ENCODE results near the gene NCAPH2. TPM values are rescaled to one million over a fixed set of nuclear protein-coding genes. Genes with fewer than 3 reads are reported as not detected.

The NCAPH2 gene
- total and polyA plus RNA-seq, 2 donors from 2014 or later = 31.4 to 41.5 TPM

DNA sequence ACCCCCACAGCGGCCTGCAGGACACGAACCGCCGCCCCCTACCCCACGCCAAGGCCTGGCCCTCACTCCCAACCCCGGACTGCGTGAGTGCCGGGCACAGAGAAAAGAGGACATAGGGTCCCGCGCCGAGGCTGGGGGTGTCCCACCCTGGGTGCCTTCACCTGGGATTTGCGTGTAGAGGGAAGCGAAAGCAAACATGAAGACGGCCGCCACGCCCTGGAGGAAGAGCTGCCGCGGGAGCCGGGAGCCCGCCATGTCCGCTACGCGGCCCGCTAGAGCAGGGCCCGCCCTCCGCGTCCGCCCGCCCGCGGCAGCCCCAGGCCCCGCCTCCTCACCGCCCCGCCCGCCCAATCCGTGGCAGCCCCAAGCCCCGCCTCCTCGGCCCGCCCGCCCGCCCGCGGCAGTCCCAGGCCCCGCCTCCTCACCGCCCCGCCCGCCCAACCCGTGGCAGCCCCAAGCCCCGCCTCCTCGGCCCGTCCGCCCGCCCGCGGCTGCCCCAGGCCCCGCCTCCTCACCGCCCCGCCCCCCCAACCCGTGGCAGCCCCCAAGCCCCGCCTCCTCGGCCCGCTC, 518 bp upstream of the NCAPH2 start, which contains the start of gene LMF2:
Gene LMF2, minus strand, starts transcription at position 282 of the 570 bp plus-strand sequence. Its CDS starts 27 bp downstream, at position 255.
- H3K4me3 ChIP-seq (ENCODE audit: low read length in 3 of 3) = peak within 1 kb of the TSS; percentile 73 to 83 (median 78)
- H3K4me1 ChIP-seq (ENCODE audit: control insufficient read depth in 2 of 3, insufficient read depth in 2 of 3, low read depth in 1 of 3, low read length in 3 of 3) = peaks cover 2 to 13% (median 13%) of the 10 kb centered on the region in 3 donors
- TF ChIP-seq, protein P1, sequence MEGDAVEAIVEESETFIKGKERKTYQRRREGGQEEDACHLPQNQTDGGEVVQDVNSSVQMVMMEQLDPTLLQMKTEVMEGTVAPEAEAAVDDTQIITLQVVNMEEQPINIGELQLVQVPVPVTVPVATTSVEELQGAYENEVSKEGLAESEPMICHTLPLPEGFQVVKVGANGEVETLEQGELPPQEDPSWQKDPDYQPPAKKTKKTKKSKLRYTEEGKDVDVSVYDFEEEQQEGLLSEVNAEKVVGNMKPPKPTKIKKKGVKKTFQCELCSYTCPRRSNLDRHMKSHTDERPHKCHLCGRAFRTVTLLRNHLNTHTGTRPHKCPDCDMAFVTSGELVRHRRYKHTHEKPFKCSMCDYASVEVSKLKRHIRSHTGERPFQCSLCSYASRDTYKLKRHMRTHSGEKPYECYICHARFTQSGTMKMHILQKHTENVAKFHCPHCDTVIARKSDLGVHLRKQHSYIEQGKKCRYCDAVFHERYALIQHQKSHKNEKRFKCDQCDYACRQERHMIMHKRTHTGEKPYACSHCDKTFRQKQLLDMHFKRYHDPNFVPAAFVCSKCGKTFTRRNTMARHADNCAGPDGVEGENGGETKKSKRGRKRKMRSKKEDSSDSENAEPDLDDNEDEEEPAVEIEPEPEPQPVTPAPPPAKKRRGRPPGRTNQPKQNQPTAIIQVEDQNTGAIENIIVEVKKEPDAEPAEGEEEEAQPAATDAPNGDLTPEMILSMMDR (IDR thresholded peaks at IDR 0.05; ENCODE audit: borderline replicate concordance, extremely low read depth, insufficient read depth) = no peak
- peaks cover 0 to 10% (median 0%) of the 10 kb centered on the region in 3 donors for H3K36me3 ChIP-seq (ENCODE audit: control insufficient read depth in 2 of 3, insufficient read depth in 3 of 3, low read length in 3 of 3)
- H3K9ac ChIP-seq (ENCODE audit: low read length in 3 of 3) = peak within 1 kb of the TSS; percentile 62 to 74 (median 66)
- H3K27ac ChIP-seq (ENCODE audit: low read depth in 2 of 2, low read length in 2 of 2) = peak within 1 kb of the TSS; percentile 88 to 91
- intact Hi-C loops (cut with DNase I) = no loop called here
- no peaks in the 10 kb centered on the region for H3K27me3 ChIP-seq (ENCODE audit: control insufficient read depth, insufficient read depth, low read length)
- no peaks in the 10 kb centered on the region for H3K9me3 ChIP-seq (ENCODE audit: control insufficient read depth in 2 of 3, insufficient read depth in 1 of 3, low read length in 3 of 3)
- peak in 1 of 5 donors; percentile 98 for DNase-seq
- no peak for FAIRE-seq

DNA sequence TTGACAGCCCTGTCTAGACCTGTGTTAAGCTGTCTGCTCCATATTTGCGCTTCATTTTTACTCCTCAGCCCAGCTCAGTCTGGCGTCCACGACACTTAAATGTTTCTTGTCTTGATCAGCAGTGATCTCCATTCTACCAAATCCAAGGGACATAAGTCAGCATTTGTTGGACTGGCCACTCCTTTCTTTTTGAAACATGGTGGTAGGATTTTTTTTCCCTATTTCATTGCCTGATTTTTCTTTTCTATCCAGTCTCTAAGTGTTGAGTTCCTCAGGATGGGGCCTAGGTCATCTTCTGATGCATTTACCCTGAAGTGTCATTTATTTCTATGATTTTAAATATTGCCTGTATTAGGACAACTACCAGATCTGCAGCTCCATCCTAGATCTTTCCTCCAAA, 873 bp downstream of the NCAPH2 start:
- no peak for FAIRE-seq
- Histone ChIP-seq H3K4me3 (ENCODE audit: low read length in 3 of 3) (peak overlapping the region; percentile 50 to 66 (median 52)), H3K4me1 (ENCODE audit: control insufficient read depth in 2 of 3, insufficient read depth in 2 of 3, low read depth in 1 of 3, low read length in 3 of 3) (peaks cover 2 to 13% (median 13%) of the 10 kb centered on the region in 3 donors), H3K36me3 (ENCODE audit: control insufficient read depth in 2 of 3, insufficient read depth in 3 of 3, low read length in 3 of 3) (peaks cover 0 to 10% (median 0%) of the 10 kb centered on the region in 3 donors), H3K9me3 (ENCODE audit: control insufficient read depth in 2 of 3, insufficient read depth in 1 of 3, low read length in 3 of 3) (no peaks in the 10 kb centered on the region), H3K27ac (ENCODE audit: low read depth in 2 of 2, low read length in 2 of 2) (peak overlapping the region in 1 of 2 donors; percentile 41), H3K9ac (ENCODE audit: low read length in 3 of 3) (peak overlapping the region in 2 of 3 donors; percentile 20 to 67), H3K27me3 (ENCODE audit: control insufficient read depth, insufficient read depth, low read length) (no peaks in the 10 kb centered on the region)
- intact Hi-C loops (cut with DNase I) = no loop called here
- TF ChIP-seq, protein P1 (IDR thresholded peaks at IDR 0.05; ENCODE audit: borderline replicate concordance, extremely low read depth, insufficient read depth) = no peak
- DNase-seq = no peak

DNA sequence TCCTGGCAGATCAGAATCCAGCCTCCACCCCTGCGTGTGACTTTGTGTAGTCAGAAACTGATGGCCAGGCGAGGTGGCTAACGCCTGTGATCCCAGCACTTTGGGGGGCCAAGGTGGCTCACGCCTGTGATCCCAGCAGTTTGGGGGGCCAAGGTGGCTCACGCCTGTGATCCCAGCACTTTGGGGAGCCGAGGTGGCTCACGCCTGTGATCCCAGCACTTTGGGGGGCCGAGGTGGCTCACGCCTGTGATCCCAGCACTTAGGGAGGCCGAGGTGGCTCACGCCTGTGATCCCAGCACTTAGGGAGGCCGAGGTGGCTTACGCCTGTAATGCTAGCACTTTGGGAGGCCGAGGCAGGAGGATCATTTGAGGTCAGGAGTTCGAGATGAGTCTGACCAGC, 5.2 kb downstream of the NCAPH2 start:
- DNase-seq (no peak), FAIRE-seq (no peak)
- no peak overlapping the region for H3K4me3 ChIP-seq (ENCODE audit: low read length in 3 of 3)
- peaks cover 2 to 8% (median 7%) of the 10 kb centered on the region in 3 donors for H3K4me1 ChIP-seq (ENCODE audit: control insufficient read depth in 2 of 3, insufficient read depth in 2 of 3, low read depth in 1 of 3, low read length in 3 of 3)
- intact Hi-C loops (cut with DNase I) = no loop called here
- TF ChIP-seq, protein P1 (IDR thresholded peaks at IDR 0.05; ENCODE audit: borderline replicate concordance, extremely low read depth, insufficient read depth) = no peak
- no peak overlapping the region for H3K9ac ChIP-seq (ENCODE audit: low read length in 3 of 3)
- H3K27ac ChIP-seq (ENCODE audit: low read depth in 2 of 2, low read length in 2 of 2) = no peak overlapping the region
- peaks cover 0 to 9% (median 8%) of the 10 kb centered on the region in 3 donors for H3K36me3 ChIP-seq (ENCODE audit: control insufficient read depth in 2 of 3, insufficient read depth in 3 of 3, low read length in 3 of 3)
- no peaks in the 10 kb centered on the region for H3K27me3 ChIP-seq (ENCODE audit: control insufficient read depth, insufficient read depth, low read length)
- H3K9me3 ChIP-seq (ENCODE audit: control insufficient read depth in 2 of 3, insufficient read depth in 1 of 3, low read length in 3 of 3) = no peaks in the 10 kb centered on the region
